ENCODE data around the gene PER3. TPM values are rescaled to one million over a fixed set of nuclear protein-coding genes. Genes with fewer than 3 reads are reported as not detected.

The PER3 gene
- 0.77 to 1.3 TPM (median 1.0 TPM) in 5 replicates for total RNA-seq (2022; extraction: Qiagen RNA extraction; ENCODE audit: low read depth)

GRCh38 chr1:7783826-7784491 lies at the start of gene PER3:
Gene PER3, plus strand, starts transcription at chr1:7784291. Its CDS starts 587 bp downstream, at chr1:7784878.

GRCh38 chr1:7770997-7771822 lies 12.9 kb upstream of the PER3 start, which contains the start of gene VAMP3:
Gene VAMP3, plus strand, starts transcription at chr1:7771296. Its CDS starts 88 bp downstream, at chr1:7771384.

GRCh38 chr1:7852804-7853683 lies 69.0 kb downstream of the PER3 start, which contains the start of gene UTS2:
Gene UTS2, minus strand, starts transcription at chr1:7853065. Its CDS starts 62 bp downstream, at chr1:7853003.

Other genes with a start within 250 kb of the PER3 start
- 62.7 to 76.8 TPM (median 66.9 TPM) in 5 replicates for gene VAMP3, start 13.0 kb upstream of the PER3 start, total RNA-seq (2022; extraction: Qiagen RNA extraction; ENCODE audit: low read depth)
- not detected in 5 replicates for gene UTS2, start 68.8 kb downstream of the PER3 start, total RNA-seq (2022; extraction: Qiagen RNA extraction; ENCODE audit: low read depth)
- 2.7 to 4.8 TPM (median 3.4 TPM) in 5 replicates for gene TNFRSF9, start 156.5 kb downstream of the PER3 start, total RNA-seq (2022; extraction: Qiagen RNA extraction; ENCODE audit: low read depth)
- gene PARK7, start 177.4 kb downstream of the PER3 start, total RNA-seq (2022; extraction: Qiagen RNA extraction; ENCODE audit: low read depth) = 322 to 390 TPM (median 354 TPM) in 5 replicates
- 48.9 to 65.6 TPM (median 55.4 TPM) in 5 replicates for gene ERRFI1, start 242.0 kb downstream of the PER3 start, total RNA-seq (2022; extraction: Qiagen RNA extraction; ENCODE audit: low read depth)

All from A549 treated with CpdA at 1 μM for 4 hours (cell line).